H1 (cell line): Measurements from ENCODE around the gene KBTBD13. TPM values are rescaled to one million over a fixed set of nuclear protein-coding genes. Genes with fewer than 3 reads are reported as not detected.
"Not testable (repeated sequence)": the region's sequence is repeated elsewhere in the genome, so short reads cannot be mapped to it uniquely, and the experiment has no call there.

Experiments used
- CTCF ChIA-PET: fragments of 300-600 bp; sonication (Branson Sonifier 250); formaldehyde crosslinking; loops from one replicate; lab custom pipeline; 2021; ENCODE audit not compliant: partially characterized antibody; lab: Charles Lee
- POLR2A ChIA-PET: fragments of 300-600 bp; sonication (Branson Sonifier 250); formaldehyde crosslinking; loops from one replicate; lab custom pipeline; 2021; ENCODE audit warnings: inconsistent platforms; ENCODE audit not compliant: partially characterized antibody; lab: Charles Lee
- DNase-seq, 2 experiments: peaks; one replicate each; pipeline versions ENCODE4 v3.0.0 to v3.0.0-alpha.2; 2010 to 2022; ENCODE audit warnings: low spot score in 2 of 2, low read depth in 1 of 2, mixed read lengths in 1 of 2
- FAIRE-seq: peaks from 2 replicates; lab custom pipeline; 2011; peaks lifted over from hg19 to GRCh38; lab: Jason Lieb, UNC
- H2AFZ ChIP-seq: 2 replicates; pipeline ENCODE4 v1.8.1; 2012; ENCODE audit warnings: low read length, inconsistent platforms
- H2AK5ac ChIP-seq: 2 replicates; pipeline ENCODE4 v1.6.1; 2013; ENCODE audit warnings: low read depth, low read length
- H2BK120ac ChIP-seq: replicated peaks from 2 replicates; pipeline ENCODE3; 2013; ENCODE audit warnings: low read depth, low read length, inconsistent platforms
- H2BK12ac ChIP-seq: 2 replicates; pipeline ENCODE4 v1.6.1; 2013; ENCODE audit warnings: low read depth, low read length
- H2BK15ac ChIP-seq: 2 replicates; pipeline ENCODE4 v1.6.1; 2013; ENCODE audit warnings: low read length
- H2BK20ac ChIP-seq: 2 replicates; pipeline ENCODE4 v1.6.1; 2013; ENCODE audit warnings: low read length
- H2BK5ac ChIP-seq: 2 replicates; pipeline ENCODE4 v1.6.1; 2013; ENCODE audit warnings: low read depth, low read length
- H3K14ac ChIP-seq: 2 replicates; pipeline ENCODE4 v1.6.1; 2013; ENCODE audit warnings: inconsistent platforms; ENCODE audit not compliant: insufficient read length
- H3K18ac ChIP-seq: 2 replicates; pipeline ENCODE4 v1.6.1; 2013; ENCODE audit warnings: low read length; ENCODE audit errors: extremely low read depth
- H3K23ac ChIP-seq: 2 replicates; pipeline ENCODE4 v1.6.1; 2013; ENCODE audit warnings: inconsistent platforms; ENCODE audit not compliant: insufficient read length
- H3K23me2 ChIP-seq: 2 replicates; pipeline ENCODE4 v1.6.1; 2013; ENCODE audit warnings: low read depth, low read length
- H3K27ac ChIP-seq: 2 replicates; pipeline ENCODE4 v1.6.1; 2011; ENCODE audit warnings: low read depth, low read length, inconsistent platforms
- H3K27me3 ChIP-seq, 4 experiments: replicated peaks in 1 of 4; 1 replicate in 1 of 4; 2 replicates in 3 of 4; pipeline versions ENCODE4 v1.6.1 to v1.8.1; 2011 to 2013; ENCODE audit warnings: low read length in 3 of 4, mild to moderate bottlenecking in 3 of 4, inconsistent platforms in 2 of 4, mixed read lengths in 2 of 4, moderate library complexity in 1 of 4; ENCODE audit not compliant: control insufficient read depth in 3 of 4, insufficient read depth in 3 of 4; ENCODE audit errors: extremely low read depth in 1 of 4
- H3K36me3 ChIP-seq, 4 experiments: 2 replicates each; pipeline versions ENCODE4 v1.6.1 to v1.8.1; 2011 to 2013; ENCODE audit warnings: mild to moderate bottlenecking in 4 of 4, low read length in 3 of 4, moderate library complexity in 2 of 4, control low read depth in 1 of 4, inconsistent platforms in 1 of 4; ENCODE audit not compliant: insufficient read depth in 4 of 4, control insufficient read depth in 2 of 4
- H3K4ac ChIP-seq: replicated peaks from 2 replicates; pipeline ENCODE3; 2013; ENCODE audit warnings: low read length, low read depth, mixed read lengths, inconsistent platforms; ENCODE audit not compliant: insufficient read length
- H3K4me1 ChIP-seq, 4 experiments: replicated peaks in 1 of 4; 1 replicate in 1 of 4; 2 replicates in 3 of 4; pipeline versions ENCODE4 v1.6.1 to v1.8.1; 2011 to 2013; ENCODE audit warnings: low read length in 3 of 4, inconsistent platforms in 2 of 4, mixed read lengths in 1 of 4; ENCODE audit not compliant: insufficient read depth in 4 of 4, control insufficient read depth in 3 of 4
- H3K4me2 ChIP-seq, 2 experiments: 2 replicates each; pipeline versions ENCODE4 v1.6.1 to v1.8.1; 2011 to 2013; ENCODE audit warnings: low read depth in 2 of 2, low read length in 2 of 2, control low read depth in 1 of 2, inconsistent platforms in 1 of 2, mild to moderate bottlenecking in 1 of 2; ENCODE audit not compliant: insufficient read depth in 1 of 2
- H3K4me3 ChIP-seq, 4 experiments: fragments of 200-600, 300-600 bp in 1 of 4; sonication (generic), shearing (Covaris generic), sonication (Bioruptor Twin) in 1 of 4; 2 replicates each; pipeline versions ENCODE4 v1.5.1 to v1.8.1; 2011 to 2016; ENCODE audit warnings: low read length in 4 of 4, low read depth in 3 of 4, control low read depth in 2 of 4, inconsistent platforms in 2 of 4, mild to moderate bottlenecking in 2 of 4, mixed read lengths in 1 of 4, moderate library complexity in 1 of 4; ENCODE audit not compliant: insufficient read depth in 2 of 4; ENCODE audit errors: extremely low read depth in 1 of 4
- H3K56ac ChIP-seq: replicated peaks from 2 replicates; pipeline ENCODE3; 2013; ENCODE audit warnings: low read depth, mild to moderate bottlenecking, mixed read lengths, low read length, inconsistent platforms; ENCODE audit not compliant: insufficient read length
- H3K79me1 ChIP-seq: 2 replicates; pipeline ENCODE4 v1.6.1; 2013; ENCODE audit warnings: low read depth, low read length, control low read depth
- H3K79me2 ChIP-seq, 2 experiments: 2 replicates each; pipeline versions ENCODE4 v1.6.1 to v1.8.1; 2012 to 2013; ENCODE audit warnings: low read length in 2 of 2, mild to moderate bottlenecking in 2 of 2, inconsistent platforms in 1 of 2; ENCODE audit not compliant: insufficient read depth in 2 of 2, control insufficient read depth in 1 of 2
- H3K9ac ChIP-seq, 4 experiments: replicated peaks in 1 of 4; 1 replicate in 1 of 4; 2 replicates in 3 of 4; pipeline versions ENCODE4 v1.6.1 to v1.8.1; 2011 to 2013; ENCODE audit warnings: low read depth in 3 of 4, low read length in 3 of 4, control low read depth in 2 of 4, mild to moderate bottlenecking in 2 of 4, moderate library complexity in 2 of 4, inconsistent platforms in 1 of 4; ENCODE audit errors: extremely low read depth in 1 of 4
- H3K9me3 ChIP-seq, 2 experiments: 2 replicates each; pipeline versions ENCODE4 v1.6.1 to v1.8.1; 2012 to 2013; ENCODE audit warnings: mild to moderate bottlenecking in 2 of 2, moderate library complexity in 2 of 2, control low read depth in 1 of 2, inconsistent platforms in 1 of 2, low read depth in 1 of 2, low read length in 1 of 2, mixed read lengths in 1 of 2; ENCODE audit not compliant: insufficient read depth in 2 of 2
- H4K20me1 ChIP-seq, 2 experiments: replicated peaks in 1 of 2; 2 replicates each; pipeline versions ENCODE3 to v1.8.1; 2011 to 2013; ENCODE audit warnings: inconsistent platforms in 2 of 2, low read length in 2 of 2, mild to moderate bottlenecking in 1 of 2; ENCODE audit not compliant: insufficient read depth in 2 of 2, control insufficient read depth in 1 of 2
- H4K5ac ChIP-seq: 2 replicates; pipeline ENCODE4 v1.6.1; 2013; ENCODE audit warnings: low read length, low read depth, mixed read lengths, inconsistent platforms; ENCODE audit not compliant: insufficient read length
- H4K8ac ChIP-seq: 2 replicates; pipeline ENCODE4 v1.8.0; 2013; ENCODE audit warnings: mild to moderate bottlenecking, moderate library complexity, low read length, inconsistent platforms; ENCODE audit not compliant: insufficient read depth; ENCODE audit errors: extremely low read depth
- H4K91ac ChIP-seq: replicated peaks from 2 replicates; pipeline ENCODE3; 2013; ENCODE audit warnings: low read length, mixed read lengths, inconsistent platforms; ENCODE audit not compliant: insufficient read length
- WGBS, 2 experiments: shearing (Covaris generic) in 1 of 2; methylation state at CpG; one replicate each; pipeline versions ENCODE4 v1.1.6 to v1.1.7; 2013 to 2015; ENCODE audit warnings: low lambda C conversion rate in 2 of 2, mixed read lengths in 2 of 2, inconsistent platforms in 1 of 2, low coverage in 1 of 2, missing lambda C conversion rate in 1 of 2; ENCODE audit not compliant: insufficient replicate concordance in 2 of 2, insufficient coverage in 1 of 2, insufficient read length in 1 of 2; ENCODE audit errors: extremely low coverage in 1 of 2, missing lambda C conversion rate in 1 of 2; 5-methylcytosine and 5-hydroxymethylcytosine counted together
- polyA plus RNA-seq, 7 experiments: library from polyadenylated mRNA; depleted of rRNA in 3 of 7; stranded (reverse) in 5 of 7; unstranded in 2 of 7; fragments of >200 nt in 5 of 7; fragments of 200-250 nt in 2 of 7; gene quantifications; 1 replicate in 5 of 7; 2 replicates in 1 of 7; 4 replicates in 1 of 7; pipeline versions ENCODE4 v1.2.1 to v1.2.3, GENCODE V29; 2011 to 2013; ENCODE audit warnings: missing spikeins in 2 of 7, mixed read lengths in 2 of 7
- total RNA-seq: library from RNA; stranded (reverse); fragmentation: NEBNext Ultra II Directional; extraction: Animal tissue kit (Norgen Biotek cat#: 25700); gene quantifications from 2 replicates; pipeline ENCODE4 v1.2.1, GENCODE V29; 2021

Gene KBTBD13
- total and polyA plus RNA-seq, 2 of the 8 experiments (the other 6 are each of a cell fraction or from before 2014, with no cell fraction given): not detected

DNA sequence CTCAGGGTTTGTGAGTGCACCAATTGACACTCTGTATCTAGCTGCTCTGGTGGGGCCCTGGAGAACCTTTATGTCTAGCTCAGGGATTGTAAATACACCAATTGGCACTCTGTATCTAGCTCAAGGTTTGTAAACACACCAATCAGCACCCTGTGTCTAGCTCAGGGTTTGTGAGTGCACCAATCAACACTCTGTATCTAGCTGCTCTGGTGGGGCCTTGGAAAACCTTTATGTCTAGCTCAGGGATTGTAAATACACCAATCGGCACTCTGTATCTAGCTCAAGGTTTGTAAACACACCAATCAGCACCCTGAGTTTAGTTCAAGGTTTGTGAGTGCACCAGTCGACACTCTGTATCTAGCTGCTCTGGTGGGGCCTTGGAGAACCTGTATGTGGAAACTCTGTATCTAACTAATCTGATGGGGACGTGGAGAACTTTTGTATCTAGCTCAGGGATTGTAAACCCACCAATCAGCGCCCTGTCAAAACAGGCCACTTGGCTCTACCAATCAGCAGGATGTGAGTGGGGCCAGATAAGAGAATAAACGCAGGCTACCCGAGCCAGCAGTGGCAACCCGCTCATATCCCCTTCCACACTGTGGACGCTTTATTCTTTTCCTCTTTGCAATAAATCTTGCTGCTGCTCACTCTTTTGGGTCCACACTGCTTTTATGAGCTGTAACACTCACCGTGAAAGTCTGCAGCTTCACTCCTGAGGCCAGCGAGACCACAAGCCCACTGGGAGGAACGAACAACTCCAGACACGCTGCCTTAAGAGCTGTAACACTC lies 745 bp upstream of the KBTBD13 start:
- not testable (repeated sequence) for H3K4me1 ChIP-seq, FAIRE-seq
- 90% methylated on average over 12 of the region's 12 CpGs; no CpG with 5 or more reads in 1 of the 2 experiments for WGBS, 2 experiments

More for the DNA sequence above, 745 bp upstream of the KBTBD13 start:
- not testable (repeated sequence) for H3K4ac ChIP-seq, H2BK12ac ChIP-seq, H3K23me2 ChIP-seq, H4K91ac ChIP-seq, H4K8ac ChIP-seq, H3K4me2 ChIP-seq, H2BK15ac ChIP-seq, DNase-seq, H3K18ac ChIP-seq, H3K14ac ChIP-seq, H3K36me3 ChIP-seq, H4K5ac ChIP-seq, H2AK5ac ChIP-seq, H2BK20ac ChIP-seq, H2BK120ac ChIP-seq, H2AFZ ChIP-seq, H3K23ac ChIP-seq, H3K79me1 ChIP-seq, H3K56ac ChIP-seq, H3K27ac ChIP-seq, H3K79me2 ChIP-seq, H3K4me3 ChIP-seq, H3K27me3 ChIP-seq, H3K9ac ChIP-seq, H4K20me1 ChIP-seq, H2BK5ac ChIP-seq, H3K9me3 ChIP-seq
- POLR2A ChIA-PET: interaction anchor here (1.2 to 14.5 kb wide), 3 partner anchors 9 to 11 kb away, joined by 4 to 93 read pairs (median 9); partner anchors contain the start of gene RASL12
- CTCF ChIA-PET: interaction anchor here (0.5 to 32.9 kb wide), 9 partner anchors 9 to 428 kb away, joined by 3 to 1213 read pairs (median 22); partner anchors contain the start of genes RASL12 and SLC51B
